Prostate gland (tissue), 2 donors: ENCODE results near the gene HOXB7.

Experiments used
- POLR2A ChIP-seq: fragments of 450-650 bp; IDR thresholded peaks from one replicate; pipeline ENCODE4 v1.6.1; 2016; ENCODE audit warnings: antibody characterized with exemption, mild to moderate bottlenecking
- POLR2AphosphoS5 ChIP-seq: sonication (generic); formaldehyde crosslinking; IDR thresholded peaks from one replicate; pipeline ENCODE4 v1.6.1; 2017; ENCODE audit warnings: antibody characterized with exemption
- TF ChIP-seq, protein P1 (sequence below), 4 experiments: fragments of 200-600 bp in 2 of 4; fragments of 450-650 bp in 2 of 4; sonication (generic) in 2 of 4; IDR thresholded peaks; 1 replicate in 3 of 4; 2 replicates in 1 of 4; pipeline ENCODE4 v1.5.1; 2016 to 2019; ENCODE audit warnings: antibody characterized with exemption in 4 of 4, mild to moderate bottlenecking in 2 of 4, moderate library complexity in 2 of 4

GRCh38 chr17:48592057-48592514 lies 18.7 kb downstream of the HOXB7 start:
- no peak for TF ChIP-seq POLR2AphosphoS5
- TF ChIP-seq, protein P1, sequence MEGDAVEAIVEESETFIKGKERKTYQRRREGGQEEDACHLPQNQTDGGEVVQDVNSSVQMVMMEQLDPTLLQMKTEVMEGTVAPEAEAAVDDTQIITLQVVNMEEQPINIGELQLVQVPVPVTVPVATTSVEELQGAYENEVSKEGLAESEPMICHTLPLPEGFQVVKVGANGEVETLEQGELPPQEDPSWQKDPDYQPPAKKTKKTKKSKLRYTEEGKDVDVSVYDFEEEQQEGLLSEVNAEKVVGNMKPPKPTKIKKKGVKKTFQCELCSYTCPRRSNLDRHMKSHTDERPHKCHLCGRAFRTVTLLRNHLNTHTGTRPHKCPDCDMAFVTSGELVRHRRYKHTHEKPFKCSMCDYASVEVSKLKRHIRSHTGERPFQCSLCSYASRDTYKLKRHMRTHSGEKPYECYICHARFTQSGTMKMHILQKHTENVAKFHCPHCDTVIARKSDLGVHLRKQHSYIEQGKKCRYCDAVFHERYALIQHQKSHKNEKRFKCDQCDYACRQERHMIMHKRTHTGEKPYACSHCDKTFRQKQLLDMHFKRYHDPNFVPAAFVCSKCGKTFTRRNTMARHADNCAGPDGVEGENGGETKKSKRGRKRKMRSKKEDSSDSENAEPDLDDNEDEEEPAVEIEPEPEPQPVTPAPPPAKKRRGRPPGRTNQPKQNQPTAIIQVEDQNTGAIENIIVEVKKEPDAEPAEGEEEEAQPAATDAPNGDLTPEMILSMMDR (IDR thresholded peaks at IDR 0.05) = no peak
- no peak for TF ChIP-seq POLR2A
